IMR-90 (cell line): ENCODE results near the gene CSGALNACT2. TPM values are rescaled to one million over a fixed set of nuclear protein-coding genes. Genes with fewer than 3 reads are reported as not detected.

Experiments used
- ATAC-seq: fragments of 200-7000 bp; cut with Tn5 transposase; 2 replicates; pipeline ENCODE4 v1.9.1; 2020; ENCODE audit warnings: low read depth, mild to moderate bottlenecking, moderate library complexity
- BruUV-seq: library from RNA; stranded (reverse); fragments of 400-500 nt; replicated peaks from 2 replicates; lab custom pipeline; 2021; lab: Mats Ljungman, UMichigan
- CTCF ChIA-PET: fragments of 300-600 bp; formaldehyde crosslinking; extraction: SDS; loops from one replicate; lab custom pipeline; 2021; ENCODE audit warnings: antibody characterized with exemption; lab: Yijun Ruan, JAX
- POLR2A ChIA-PET: fragments of 300-600 bp; sonication (Branson Sonifier 250); formaldehyde crosslinking; loops from one replicate; lab custom pipeline; 2022; ENCODE audit warnings: antibody characterized with exemption; ENCODE audit not compliant: unreplicated experiment; lab: Charles Lee
- DNase-seq: peaks from one replicate; pipeline ENCODE4 v3.0.0; 2013
- H2AFZ ChIP-seq: replicated peaks from 2 replicates; pipeline ENCODE3; 2013; ENCODE audit warnings: low read length, mild to moderate bottlenecking; ENCODE audit not compliant: poor library complexity
- H2AK5ac ChIP-seq: 2 replicates; pipeline ENCODE4 v1.6.1; 2013; ENCODE audit warnings: low read depth, low read length, inconsistent platforms
- H2AK9ac ChIP-seq: replicated peaks from 2 replicates; pipeline ENCODE3; 2013; ENCODE audit warnings: mild to moderate bottlenecking, low read depth, low read length, moderate library complexity; ENCODE audit not compliant: poor library complexity
- H2BK120ac ChIP-seq: 2 replicates; pipeline ENCODE4 v1.6.1; 2013; ENCODE audit warnings: low read depth, low read length, inconsistent platforms
- H2BK15ac ChIP-seq: 3 replicates; pipeline ENCODE4 v1.6.1; 2013; ENCODE audit warnings: low read depth, low read length, inconsistent platforms
- H2BK20ac ChIP-seq: 2 replicates; pipeline ENCODE4 v1.6.1; 2013; ENCODE audit warnings: low read depth, mild to moderate bottlenecking, inconsistent platforms, low read length, moderate library complexity
- H2BK5ac ChIP-seq: 2 replicates; pipeline ENCODE4 v1.6.1; 2013; ENCODE audit warnings: mild to moderate bottlenecking, low read depth, low read length, inconsistent platforms; ENCODE audit not compliant: poor library complexity, severe bottlenecking
- H3K14ac ChIP-seq: replicated peaks from 2 replicates; pipeline ENCODE4 v1.6.1; 2013; ENCODE audit warnings: low read depth, low read length, inconsistent platforms
- H3K18ac ChIP-seq: 2 replicates; pipeline ENCODE4 v1.6.1; 2013; ENCODE audit warnings: low read depth, low read length, control low read depth
- H3K23ac ChIP-seq: 2 replicates; pipeline ENCODE4 v1.6.1; 2013; ENCODE audit warnings: low read depth, low read length, inconsistent platforms
- H3K27ac ChIP-seq: 2 replicates; pipeline ENCODE4 v1.5.1; 2013; ENCODE audit warnings: mild to moderate bottlenecking, control low read depth, low read length; ENCODE audit not compliant: insufficient read depth
- H3K27me3 ChIP-seq: 2 replicates; pipeline ENCODE4 v1.6.1; 2013; ENCODE audit warnings: low read length; ENCODE audit not compliant: control insufficient read depth, insufficient read depth
- H3K36me3 ChIP-seq: 2 replicates; pipeline ENCODE4 v1.6.1; 2013; ENCODE audit warnings: low read length, mixed read lengths; ENCODE audit not compliant: control insufficient read depth, insufficient read depth
- H3K4ac ChIP-seq: 2 replicates; pipeline ENCODE4 v1.6.1; 2013; ENCODE audit warnings: low read depth, low read length, inconsistent platforms
- H3K4me1 ChIP-seq: 2 replicates; pipeline ENCODE4 v1.6.1; 2013; ENCODE audit warnings: low read length, mixed read lengths; ENCODE audit not compliant: control insufficient read depth, insufficient read depth
- H3K4me2 ChIP-seq: 2 replicates; pipeline ENCODE4 v1.6.1; 2013; ENCODE audit warnings: low read depth, mild to moderate bottlenecking, control low read depth, low read length, moderate library complexity
- H3K4me3 ChIP-seq: 2 replicates; pipeline ENCODE4 v1.5.1; 2013; ENCODE audit warnings: low read depth, mild to moderate bottlenecking, control low read depth, low read length, moderate library complexity; ENCODE audit not compliant: insufficient read depth
- H3K56ac ChIP-seq: 2 replicates; pipeline ENCODE4 v1.6.1; 2013; ENCODE audit warnings: low read length, inconsistent platforms; ENCODE audit not compliant: insufficient read depth; ENCODE audit errors: extremely low read depth
- H3K79me1 ChIP-seq, 2 experiments: 2 replicates each; pipeline ENCODE4 v1.6.1; 2013; ENCODE audit warnings: low read length in 2 of 2, inconsistent platforms in 1 of 2, low read depth in 1 of 2
- H3K9ac ChIP-seq: 2 replicates; pipeline ENCODE4 v1.6.1; 2013; ENCODE audit warnings: low read depth, low read length, control low read depth
- H3K9me1 ChIP-seq: 2 replicates; pipeline ENCODE4 v1.6.1; 2013; ENCODE audit warnings: low read length, inconsistent platforms; ENCODE audit not compliant: insufficient read depth
- H3K9me3 ChIP-seq: 2 replicates; pipeline ENCODE4 v1.6.1; 2013; ENCODE audit warnings: low read length; ENCODE audit not compliant: control insufficient read depth, insufficient read depth
- H4K20me1 ChIP-seq: 2 replicates; pipeline ENCODE4 v1.6.1; 2013; ENCODE audit warnings: low read length, inconsistent platforms; ENCODE audit not compliant: insufficient read depth
- H4K5ac ChIP-seq: 2 replicates; pipeline ENCODE4 v1.6.1; 2013; ENCODE audit warnings: mild to moderate bottlenecking, low read depth, low read length, control low read depth
- H4K8ac ChIP-seq, 2 experiments: 2 replicates each; pipeline ENCODE4 v1.6.1; 2013; ENCODE audit warnings: low read depth in 2 of 2, low read length in 2 of 2, control low read depth in 1 of 2, inconsistent platforms in 1 of 2
- H4K91ac ChIP-seq: 2 replicates; pipeline ENCODE4 v1.6.1; 2013; ENCODE audit warnings: low read depth, low read length, inconsistent platforms; ENCODE audit not compliant: insufficient read depth
- NFE2L2 ChIP-seq: fragments of 150-350 bp; IDR thresholded peaks from 2 replicates; pipeline ENCODE4 v1.6.1; 2016; ENCODE audit warnings: low read depth, mild to moderate bottlenecking, low read length
- RAD21 ChIP-seq: IDR thresholded peaks from 2 replicates; pipeline ENCODE4 v1.6.1; 2012; ENCODE audit warnings: low read length, improper control_type of control experiment
- WGBS, 2 experiments: methylation state at CpG; one replicate each; pipeline versions ENCODE4 v1.1.5 to v1.1.7; 2013; ENCODE audit warnings: missing lambda C conversion rate in 2 of 2; ENCODE audit not compliant: insufficient read length in 1 of 2; ENCODE audit errors: extremely low coverage in 2 of 2; 5-methylcytosine and 5-hydroxymethylcytosine counted together
- dilution Hi-C: fragments of 300-500 bp; cut with HindIII; formaldehyde crosslinking; loops from one replicate; pipeline ENCODE4 v1.14.3; 2018; ENCODE audit warnings: low sequenced_read_pairs; ENCODE audit not compliant: unreplicated experiment
- in situ Hi-C: fragments of 300-500 bp; cut with MboI; formaldehyde crosslinking; loops from 3 replicates; pipeline ENCODE4 v1.14.3; 2019; ENCODE audit warnings: low sequenced_read_pairs, inconsistent platforms, mixed read lengths
- intact Hi-C: fragments of 100-400 bp; cut with micrococcal nuclease; formaldehyde crosslinking; loops from 2 replicates; pipeline ENCODE4 v1.10.0; 2022
- polyA plus RNA-seq, 3 experiments: library from polyadenylated mRNA; depleted of rRNA; stranded (reverse); fragments of >200 nt; gene quantifications; 2 replicates each; pipeline ENCODE4 v1.2.3, GENCODE V29; 2012; ENCODE audit warnings: low replicate concordance in 1 of 3
- total RNA-seq: library from RNA; depleted of rRNA; stranded (reverse); fragments of >200 nt; gene quantifications from 2 replicates; pipeline ENCODE4 v1.2.3, GENCODE V29; 2012
- TF ChIP-seq, protein P1 (sequence below): conservative IDR thresholded peaks from 2 replicates; pipeline ENCODE4 v1.5.1; 2012; ENCODE audit warnings: mild to moderate bottlenecking, low read depth, low read length, improper control_type of control experiment

Gene CSGALNACT2
- total and polyA plus RNA-seq, 2 of the 4 experiments (the other 2 are of a cell fraction) = 6.5 to 13.1 TPM

DNA sequence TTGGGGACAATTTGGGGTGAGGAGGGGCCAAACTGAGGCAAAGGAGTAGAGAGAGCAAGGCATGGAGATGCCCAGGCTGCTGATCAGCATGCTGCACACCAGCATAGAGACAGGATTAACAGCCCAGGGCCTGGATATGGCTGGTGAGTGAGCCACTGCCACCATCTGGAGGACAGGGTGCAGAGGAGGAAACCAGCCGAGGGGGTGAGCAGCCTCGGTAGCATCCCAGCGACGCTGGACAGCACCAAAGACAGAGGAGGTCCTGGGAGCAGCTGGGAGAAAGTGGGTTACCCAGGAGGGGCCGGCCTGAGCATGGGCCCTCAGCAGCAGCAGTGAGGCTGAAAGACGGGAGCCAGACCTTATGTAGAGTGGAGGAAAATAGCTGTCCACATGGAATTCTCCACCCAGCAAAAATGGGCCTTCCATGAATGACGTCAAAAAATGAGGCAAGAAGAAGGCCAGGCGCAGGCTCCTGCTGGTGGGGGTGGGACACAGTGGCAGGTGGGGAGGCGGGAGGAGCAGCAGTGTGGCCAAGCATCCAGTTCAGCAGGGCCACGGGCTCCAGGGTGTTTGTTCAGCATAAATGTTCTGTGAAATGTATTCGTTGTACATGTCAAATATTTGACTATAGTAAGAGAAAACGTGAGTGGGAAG is 44.7 kb upstream of the CSGALNACT2 start:
- H3K36me3 ChIP-seq = no peaks in the 10 kb centered on the region
- H2BK20ac ChIP-seq = no peak overlapping the region
- H3K4me2 ChIP-seq = no peak overlapping the region
- H3K4ac ChIP-seq = no peak overlapping the region
- H3K9me3 ChIP-seq = no peaks in the 10 kb centered on the region
- H4K5ac ChIP-seq = no peak overlapping the region
- ATAC-seq = peak; percentile 89
- POLR2A ChIA-PET = no interaction called here
- H4K8ac ChIP-seq = no peak overlapping the region
- no peak overlapping the region for H3K4me3 ChIP-seq
- dilution Hi-C loops = no loop called here
- no peak overlapping the region for H3K9ac ChIP-seq
- no peak overlapping the region for H2AK5ac ChIP-seq
- H3K79me1 ChIP-seq = no peaks in the 10 kb centered on the region
- no peak overlapping the region for H3K18ac ChIP-seq
- H3K14ac ChIP-seq = no peak overlapping the region
- no TSS peak for BruUV-seq
- peak; percentile 6 for DNase-seq
- H3K27ac ChIP-seq = no peak overlapping the region
- CTCF ChIA-PET = no interaction called here
- H3K9me1 ChIP-seq = no peaks in the 10 kb centered on the region
- TF ChIP-seq, protein P1, sequence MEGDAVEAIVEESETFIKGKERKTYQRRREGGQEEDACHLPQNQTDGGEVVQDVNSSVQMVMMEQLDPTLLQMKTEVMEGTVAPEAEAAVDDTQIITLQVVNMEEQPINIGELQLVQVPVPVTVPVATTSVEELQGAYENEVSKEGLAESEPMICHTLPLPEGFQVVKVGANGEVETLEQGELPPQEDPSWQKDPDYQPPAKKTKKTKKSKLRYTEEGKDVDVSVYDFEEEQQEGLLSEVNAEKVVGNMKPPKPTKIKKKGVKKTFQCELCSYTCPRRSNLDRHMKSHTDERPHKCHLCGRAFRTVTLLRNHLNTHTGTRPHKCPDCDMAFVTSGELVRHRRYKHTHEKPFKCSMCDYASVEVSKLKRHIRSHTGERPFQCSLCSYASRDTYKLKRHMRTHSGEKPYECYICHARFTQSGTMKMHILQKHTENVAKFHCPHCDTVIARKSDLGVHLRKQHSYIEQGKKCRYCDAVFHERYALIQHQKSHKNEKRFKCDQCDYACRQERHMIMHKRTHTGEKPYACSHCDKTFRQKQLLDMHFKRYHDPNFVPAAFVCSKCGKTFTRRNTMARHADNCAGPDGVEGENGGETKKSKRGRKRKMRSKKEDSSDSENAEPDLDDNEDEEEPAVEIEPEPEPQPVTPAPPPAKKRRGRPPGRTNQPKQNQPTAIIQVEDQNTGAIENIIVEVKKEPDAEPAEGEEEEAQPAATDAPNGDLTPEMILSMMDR = peak; percentile 18; the same call in 1 of the 2 replicates
- TF ChIP-seq RAD21 (0 out of 2 replicates have a peak, but pooled peaks have one; percentile 23), NFE2L2 (no peak)
- no peak overlapping the region for H2BK15ac ChIP-seq
- no peak overlapping the region for H2AK9ac ChIP-seq
- peaks cover 30% of the 10 kb centered on the region for H3K27me3 ChIP-seq
- no peak overlapping the region for H2BK5ac ChIP-seq
- WGBS, 2 experiments = no CpG with 5 or more reads among the region's 12 CpGs
- H2AFZ ChIP-seq = no peak overlapping the region
- H3K23ac ChIP-seq = no peak overlapping the region
- H4K91ac ChIP-seq = no peak overlapping the region
- H3K4me1 ChIP-seq = no peaks in the 10 kb centered on the region
- H2BK120ac ChIP-seq = no peak overlapping the region
- in situ Hi-C loops = no loop called here
- H4K20me1 ChIP-seq = no peaks in the 10 kb centered on the region
- H3K56ac ChIP-seq = no peak overlapping the region
- intact Hi-C loops = no loop called here
